ENCODE results near the gene HSCB. TPM values are rescaled to one million over a fixed set of nuclear protein-coding genes. Genes with fewer than 3 reads are reported as not detected.

HSCB gene
- total RNA-seq, 1 experiment from 2014 or later: 19.2 TPM

GRCh38 chr22:28714043-28714628 lies 27.7 kb upstream of the HSCB start:
- H3K4me1 Mint-ChIP-seq: no peaks in the 10 kb centered on the region
- no peak for ATAC-seq
- H3K4me3 Mint-ChIP-seq: no peak overlapping the region
- TF ChIP-seq ZNF138 (CRISPR knock-in tag; conservative IDR thresholded peaks at IDR 0.05): no peak
- TF ChIP-seq ETV6 (CRISPR knock-in tag; IDR thresholded peaks at IDR 0.05): no peak
- TF ChIP-seq ZNF263 (CRISPR knock-in tag; IDR thresholded peaks at IDR 0.05; ENCODE audit: low read depth): no peak
- no peak for TF ChIP-seq AFF4 (CRISPR knock-in tag; IDR thresholded peaks at IDR 0.05; ENCODE audit: borderline replicate concordance)
- no peak for TF ChIP-seq OVOL2 (CRISPR knock-in tag; IDR thresholded peaks at IDR 0.05; ENCODE audit: borderline replicate concordance)
- no peak for TF ChIP-seq E2F1 (CRISPR knock-in tag; IDR thresholded peaks at IDR 0.05)
- TF ChIP-seq SP1 (CRISPR knock-in tag; conservative IDR thresholded peaks at IDR 0.05): no peak
- TF ChIP-seq CBFB (CRISPR knock-in tag; IDR thresholded peaks at IDR 0.05; ENCODE audit: low read depth): no peak
- no peak for TF ChIP-seq CREM (CRISPR knock-in tag; IDR thresholded peaks at IDR 0.05)
- no peak for TF ChIP-seq ZNF219 (CRISPR knock-in tag; IDR thresholded peaks at IDR 0.05; ENCODE audit: borderline replicate concordance)
- peaks cover 65% of the 10 kb centered on the region for H3K36me3 Mint-ChIP-seq
- no peak overlapping the region for H3K27ac Mint-ChIP-seq
- peaks cover 4% of the 10 kb centered on the region; the same call in 1 of the 2 replicates for H3K9me3 Mint-ChIP-seq
- CTCF ChIA-PET: no interaction called here
- no peaks in the 10 kb centered on the region for H3K27me3 Mint-ChIP-seq (ENCODE audit: low read depth)
- POLR2A ChIA-PET: no interaction called here
- DNase-seq (ENCODE audit: low spot score): no peak

- ChIA-PET POLR2A (no interaction called here), CTCF (no interaction called here)
- no peak overlapping the region for H3K4me3 Mint-ChIP-seq
- ATAC-seq (no peak), DNase-seq (ENCODE audit: low spot score) (no peak)
- H3K36me3 Mint-ChIP-seq: peaks cover 66% of the 10 kb centered on the region
- no peak overlapping the region for H3K27ac Mint-ChIP-seq
- TF ChIP-seq CREB1 (CRISPR knock-in tag; IDR thresholded peaks at IDR 0.05) (no peak), USF1 (CRISPR knock-in tag; IDR thresholded peaks at IDR 0.05) (no peak), ATF1 (CRISPR knock-in tag; IDR thresholded peaks at IDR 0.05) (no peak), ZBTB21 (CRISPR knock-in tag; IDR thresholded peaks at IDR 0.05; ENCODE audit: borderline replicate concordance) (no peak), E2F5 (CRISPR knock-in tag; IDR thresholded peaks at IDR 0.05) (no peak)
- no peaks in the 10 kb centered on the region for H3K4me1 Mint-ChIP-seq
- no peaks in the 10 kb centered on the region for H3K27me3 Mint-ChIP-seq (ENCODE audit: low read depth)
- peaks cover 4% of the 10 kb centered on the region; the same call in 1 of the 2 replicates for H3K9me3 Mint-ChIP-seq
These were observed 26.2 kb upstream of the HSCB start for GRCh38 chr22:28715611-28716010.

GRCh38 chr22:28716686-28717085 lies 25.2 kb upstream of the HSCB start:
- DNase-seq (ENCODE audit: low spot score) (no peak), ATAC-seq (no peak)
- Mint-ChIP-seq H3K36me3 (peaks cover 61% of the 10 kb centered on the region), H3K4me1 (no peaks in the 10 kb centered on the region), H3K27ac (0 out of 2 replicates have a peak overlapping the region, but pooled peaks have one; percentile 3), H3K4me3 (no peak overlapping the region), H3K9me3 (peaks cover 4% of the 10 kb centered on the region; the same call in 1 of the 2 replicates), H3K27me3 (ENCODE audit: low read depth) (no peaks in the 10 kb centered on the region)
- CTCF ChIA-PET: no interaction called here
- TF ChIP-seq PRRX2 (CRISPR knock-in tag; IDR thresholded peaks at IDR 0.05) (no peak), ZNF263 (CRISPR knock-in tag; IDR thresholded peaks at IDR 0.05; ENCODE audit: low read depth) (no peak), ZBTB21 (CRISPR knock-in tag; IDR thresholded peaks at IDR 0.05; ENCODE audit: borderline replicate concordance) (no peak), IRF2 (CRISPR knock-in tag; IDR thresholded peaks at IDR 0.05; ENCODE audit: borderline replicate concordance, low read depth) (no peak), TEAD1 (CRISPR knock-in tag; IDR thresholded peaks at IDR 0.05) (no peak), ZNF512 (CRISPR knock-in tag; IDR thresholded peaks at IDR 0.05; ENCODE audit: borderline replicate concordance) (no peak), MYBL2 (CRISPR knock-in tag; IDR thresholded peaks at IDR 0.05) (no peak), RELA (CRISPR knock-in tag; IDR thresholded peaks at IDR 0.05; ENCODE audit: borderline replicate concordance) (no peak), ZNF396 (CRISPR knock-in tag; IDR thresholded peaks at IDR 0.05; ENCODE audit: borderline replicate concordance) (no peak)
- POLR2A ChIA-PET: no interaction called here
